Esophagus squamous epithelium (tissue), 4 donors: ENCODE measurements around the gene SPDYE3.

Source experiments
- CTCF ChIP-seq, 6 experiments: fragments of 450-650 bp in 4 of 6; fragments of 200-600 bp in 2 of 6; sonication (generic) in 2 of 6; IDR thresholded peaks; one replicate each; pipeline ENCODE4 v1.5.1; 2016 to 2019; ENCODE audit warnings: antibody characterized with exemption in 6 of 6, mild to moderate bottlenecking in 4 of 6, moderate library complexity in 4 of 6
- POLR2A ChIP-seq, 4 donors: fragments of 450-650 bp; IDR thresholded peaks; one replicate each; pipeline ENCODE4 v1.6.1; 2017; ENCODE audit warnings: antibody characterized with exemption in 4 of 4, mild to moderate bottlenecking in 4 of 4, moderate library complexity in 3 of 4

GRCh38 chr7:100275120-100275519, 32.4 kb upstream of the SPDYE3 start:
- no peak for TF ChIP-seq CTCF (IDR thresholded peaks at IDR 0.05)
- TF ChIP-seq POLR2A (IDR thresholded peaks at IDR 0.05) = no peak
